Stimulated activated CD4-positive, alpha-beta T cell treated with anti-CD3 and anti-CD28 coated beads, Interleukin-2, amount 100 ng/mL, for 4 hours (primary cell): ENCODE results near the gene RCHY1.
"Not testable (repeated sequence)": the region's sequence is repeated elsewhere in the genome, so short reads cannot be mapped to it uniquely, and the experiment has no call there.

Experiments
- DNase-seq: peaks from one replicate; pipeline ENCODE4 v3.0.0-alpha.2; 2020; ENCODE audit warnings: low read depth

The RCHY1 gene

GRCh38 chr4:75514949-75515612, 878 bp upstream of the RCHY1 start:
- no peak for DNase-seq

GRCh38 chr4:75513526-75514130, 575 bp downstream of the RCHY1 start:
- no peak for DNase-seq

- DNase-seq = no peak
Observed at GRCh38 chr4:75512386-75513211, 1.6 kb downstream of the RCHY1 start.

GRCh38 chr4:75511841-75512240, 2.4 kb downstream of the RCHY1 start:
- no peak for DNase-seq

- not testable (repeated sequence) for DNase-seq
Observed at GRCh38 chr4:75509592-75509991, 4.6 kb downstream of the RCHY1 start.

GRCh38 chr4:75505630-75506029, 8.6 kb downstream of the RCHY1 start:
- DNase-seq = no peak

- DNase-seq = no peak
Observed at GRCh38 chr4:75502671-75503070, 11.5 kb downstream of the RCHY1 start.

- no peak for DNase-seq
Observed at GRCh38 chr4:75499900-75500299, 14.3 kb downstream of the RCHY1 start.

GRCh38 chr4:75498041-75498440, 16.2 kb downstream of the RCHY1 start:
- no peak for DNase-seq

- DNase-seq = no peak
Observed at GRCh38 chr4:75497133-75497532, 17.1 kb downstream of the RCHY1 start.

GRCh38 chr4:75496406-75496805, 17.8 kb downstream of the RCHY1 start:
- DNase-seq = no peak

- no peak for DNase-seq
Observed at GRCh38 chr4:75495476-75495875, 18.7 kb downstream of the RCHY1 start.

GRCh38 chr4:75494563-75494962, 19.6 kb downstream of the RCHY1 start:
- no peak for DNase-seq

- DNase-seq = no peak
Observed at GRCh38 chr4:75490155-75490554, 24.0 kb downstream of the RCHY1 start.

- DNase-seq = no peak
Observed at GRCh38 chr4:75484190-75484589, 30.0 kb downstream of the RCHY1 start.

- DNase-seq = no peak
Observed at GRCh38 chr4:75477201-75477600, 37.0 kb downstream of the RCHY1 start.

- no peak for DNase-seq
Observed at GRCh38 chr4:75470738-75471137, 43.5 kb downstream of the RCHY1 start.

GRCh38 chr4:75469896-75470295, 44.3 kb downstream of the RCHY1 start:
- no peak for DNase-seq

GRCh38 chr4:75457365-75457764, 56.8 kb downstream of the RCHY1 start:
- DNase-seq = no peak

- no peak for DNase-seq
Observed at GRCh38 chr4:75434105-75434504, 80.1 kb downstream of the RCHY1 start.

- no peak for DNase-seq
Observed at GRCh38 chr4:75432683-75433082, 81.5 kb downstream of the RCHY1 start.

- no peak for DNase-seq
Observed at GRCh38 chr4:75429208-75429607, 85.0 kb downstream of the RCHY1 start.
